Natural killer cell treated with Interleukin-12 subunit alpha and Interleukin-12 subunit beta and Interleukin-15 and Interleukin-18, amount 100 ng/mL, for 72 hours (primary cell): ENCODE results near the gene HECW1. TPM values are rescaled to one million over a fixed set of nuclear protein-coding genes. Genes with fewer than 3 reads are reported as not detected.

Source experiments
- ATAC-seq, 2 donors: fragments of 150-1000 bp; cut with Tn5 transposase in 1 of 2; sonication (Bioruptor Pico), chemical (Tn5 transposase) in 1 of 2; 2 replicates each; pipeline ENCODE4 v1.10.0; 2021
- DNase-seq: peaks from one replicate; pipeline ENCODE4 v3.0.0; 2022; ENCODE audit warnings: low spot score
- H3K27ac Mint-ChIP-seq, 2 donors: 1 replicate in 1 of 2; 2 replicates in 1 of 2; pipeline ENCODE4 v1.8.0; 2022; ENCODE audit warnings: mixed read lengths in 2 of 2, mild to moderate bottlenecking in 1 of 2, moderate library complexity in 1 of 2
- H3K27me3 Mint-ChIP-seq, 2 donors: 1 replicate in 1 of 2; 2 replicates in 1 of 2; pipeline ENCODE4 v1.8.0; 2022; ENCODE audit warnings: mixed read lengths in 2 of 2
- H3K36me3 Mint-ChIP-seq: one replicate; pipeline ENCODE4 v1.8.0; 2022; ENCODE audit warnings: mixed read lengths
- H3K4me1 Mint-ChIP-seq, 2 donors: 1 replicate in 1 of 2; 2 replicates in 1 of 2; pipeline ENCODE4 v1.8.0; 2022; ENCODE audit warnings: low read depth in 2 of 2, mixed read lengths in 2 of 2, mild to moderate bottlenecking in 1 of 2
- H3K4me3 Mint-ChIP-seq: one replicate; pipeline ENCODE4 v1.8.0; 2022; ENCODE audit warnings: mixed read lengths
- H3K9me3 Mint-ChIP-seq: 2 replicates; pipeline ENCODE4 v1.8.0; 2022; ENCODE audit warnings: mixed read lengths
- total RNA-seq, 2 donors: library from RNA; stranded (reverse); gene quantifications; one replicate each; pipeline ENCODE4 v1.2.3, GENCODE V29; 2022

The HECW1 gene
- total RNA-seq, 2 donors from 2014 or later: not detected

DNA sequence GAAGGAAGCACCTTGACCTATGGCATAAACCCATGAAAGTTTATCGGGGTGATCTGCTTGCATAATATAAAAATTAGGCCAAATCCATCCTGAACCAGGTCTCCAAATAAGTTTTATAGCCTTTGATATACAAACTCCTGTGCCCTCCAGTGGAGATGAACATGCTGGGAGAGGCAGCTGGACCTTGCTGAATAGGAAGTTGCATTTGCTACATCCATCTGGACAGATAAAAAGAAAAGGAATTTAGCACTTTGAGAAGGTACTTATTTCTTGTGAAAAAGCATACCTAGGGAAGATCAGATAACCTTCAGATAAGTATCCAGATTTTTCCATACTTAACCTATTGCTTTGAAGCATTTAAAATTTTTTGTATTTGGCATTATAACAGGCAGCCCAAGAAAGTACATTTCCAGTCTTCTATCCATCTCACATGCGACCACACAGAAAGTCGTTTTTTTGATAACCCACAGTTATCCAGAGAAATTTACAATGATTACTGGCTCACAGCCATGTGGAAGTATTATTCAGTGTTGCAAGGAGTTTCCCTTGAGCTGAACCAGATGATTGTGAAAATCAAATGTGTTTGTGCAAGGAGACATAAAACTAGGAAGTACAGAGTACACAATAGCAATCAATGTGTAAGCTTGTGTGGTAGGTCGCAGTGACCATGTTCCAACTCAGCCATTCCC, 346.0 kb downstream of the HECW1 start:
- H3K27me3 Mint-ChIP-seq: peaks cover 11 to 20% of the 10 kb centered on the region in 2 donors
- no peaks in the 10 kb centered on the region for H3K36me3 Mint-ChIP-seq
- H3K4me3 Mint-ChIP-seq: no peak overlapping the region
- no peaks in the 10 kb centered on the region for H3K4me1 Mint-ChIP-seq
- ATAC-seq (no peak), DNase-seq (no peak)
- no peak overlapping the region for H3K27ac Mint-ChIP-seq
- H3K9me3 Mint-ChIP-seq: no peaks in the 10 kb centered on the region

DNA sequence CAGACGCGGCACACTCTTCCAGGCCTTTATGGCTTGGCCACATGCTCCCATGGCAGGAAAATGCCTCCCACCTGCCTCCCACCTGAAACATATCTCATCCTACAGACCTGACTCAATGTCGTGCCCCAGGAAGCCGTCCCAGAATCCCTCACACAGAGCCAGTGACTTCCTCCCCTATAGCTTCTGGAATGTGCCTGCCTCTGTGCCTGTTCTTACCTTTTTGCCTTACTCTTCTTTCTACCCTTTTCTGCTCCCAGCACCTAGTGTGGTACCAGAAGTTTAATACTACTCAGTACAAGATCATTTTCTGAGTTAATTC, 346.5 kb downstream of the HECW1 start:
- DNase-seq (no peak), ATAC-seq (no peak)
- Mint-ChIP-seq H3K36me3 (no peaks in the 10 kb centered on the region), H3K27ac (no peak overlapping the region), H3K27me3 (peaks cover 15 to 24% of the 10 kb centered on the region in 2 donors), H3K9me3 (no peaks in the 10 kb centered on the region), H3K4me1 (no peaks in the 10 kb centered on the region), H3K4me3 (no peak overlapping the region)

DNA sequence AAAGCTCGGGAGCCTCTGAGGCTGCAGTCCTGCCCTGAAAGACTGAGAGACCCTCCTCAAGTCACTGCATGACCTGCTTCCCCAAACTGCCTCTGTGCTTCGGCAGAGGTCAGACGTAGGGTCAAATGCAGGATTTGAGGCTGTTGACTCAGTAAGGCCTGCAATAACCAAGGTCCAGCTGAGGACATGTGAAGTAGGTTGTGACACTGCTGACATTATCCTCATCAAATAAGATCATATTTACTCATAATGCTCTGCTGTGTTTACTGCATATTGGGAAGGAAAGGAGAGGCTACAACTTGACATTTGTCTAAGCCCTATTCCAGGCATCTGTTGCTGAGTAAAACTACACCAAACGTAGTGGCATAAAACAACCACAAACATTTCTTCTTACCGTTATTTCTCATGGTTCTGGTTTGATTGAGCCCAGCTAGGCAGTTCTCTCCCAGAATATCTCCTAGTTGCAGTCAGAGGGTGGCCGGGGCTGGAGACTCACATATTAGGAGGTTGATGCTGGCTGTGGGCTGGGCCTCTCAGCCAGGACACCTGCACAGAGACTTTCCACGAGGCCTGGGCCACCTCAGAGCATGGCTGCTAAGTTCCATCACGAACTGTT, 348.4 kb downstream of the HECW1 start:
- no peak for DNase-seq
- Mint-ChIP-seq H3K4me1 (peaks cover 0 to 6% of the 10 kb centered on the region in 2 donors), H3K36me3 (no peaks in the 10 kb centered on the region), H3K4me3 (no peak overlapping the region), H3K27me3 (peaks cover 20 to 22% of the 10 kb centered on the region in 2 donors), H3K27ac (no peak overlapping the region), H3K9me3 (no peaks in the 10 kb centered on the region)
- peak in 1 of 2 donors; percentile 41 for ATAC-seq

DNA sequence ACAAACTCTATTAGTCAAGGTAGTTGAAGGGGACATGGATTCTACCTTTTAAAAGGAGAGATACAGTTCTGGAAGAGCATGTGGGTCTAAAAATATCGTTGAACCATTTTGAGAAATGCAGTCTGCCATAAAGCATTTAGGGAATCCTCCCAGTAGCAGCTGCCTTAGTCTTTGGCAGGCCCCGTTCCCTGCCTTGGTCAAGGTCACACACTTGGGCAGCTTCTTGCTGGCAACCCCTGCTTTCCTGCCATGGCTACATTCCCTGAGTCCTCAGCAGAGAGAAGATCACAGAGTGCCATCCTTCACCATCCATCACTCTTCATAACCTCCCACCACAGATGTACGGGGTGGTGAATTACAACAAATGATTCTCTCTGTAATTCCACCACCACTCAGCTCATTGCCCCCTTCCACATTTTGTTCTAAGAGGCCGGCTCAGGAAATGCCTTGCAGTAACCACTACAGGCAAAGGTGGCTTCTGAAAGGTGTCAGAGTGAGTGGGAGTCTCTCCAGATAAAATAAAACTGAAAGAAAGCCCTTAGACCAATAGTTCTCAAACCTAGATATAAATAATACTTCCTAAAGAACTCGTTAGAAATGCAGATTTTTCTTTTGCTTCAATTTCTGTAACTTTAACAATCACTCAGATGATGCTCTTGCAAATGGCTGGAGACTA, 349.0 kb downstream of the HECW1 start:
- Mint-ChIP-seq H3K36me3 (no peaks in the 10 kb centered on the region), H3K27me3 (peaks cover 21 to 25% of the 10 kb centered on the region in 2 donors), H3K9me3 (no peaks in the 10 kb centered on the region), H3K4me1 (peaks cover 0 to 6% of the 10 kb centered on the region in 2 donors), H3K4me3 (no peak overlapping the region), H3K27ac (no peak overlapping the region)
- no peak for ATAC-seq
- DNase-seq: no peak

DNA sequence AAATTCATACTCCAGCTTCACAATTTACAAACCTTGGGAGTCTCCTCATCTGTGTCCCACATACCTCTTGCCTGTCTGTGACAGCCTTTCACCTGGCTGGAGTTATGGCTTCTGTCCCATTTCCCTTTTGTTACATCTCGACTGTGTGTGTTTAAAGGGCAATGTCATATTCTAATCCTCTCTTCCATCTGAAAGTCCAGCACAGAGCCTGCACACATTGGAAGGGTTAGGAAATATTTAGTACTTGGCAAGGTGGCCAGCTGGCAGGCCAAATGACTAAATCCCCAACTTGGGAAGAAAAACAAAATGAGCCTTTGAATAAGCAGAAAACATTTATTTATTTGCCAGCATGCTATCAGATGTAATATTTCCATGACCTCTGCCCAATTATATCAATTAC, 350.4 kb downstream of the HECW1 start:
- H3K9me3 Mint-ChIP-seq: no peaks in the 10 kb centered on the region
- no peak overlapping the region for H3K27ac Mint-ChIP-seq
- peaks cover 0 to 6% of the 10 kb centered on the region in 2 donors for H3K4me1 Mint-ChIP-seq
- DNase-seq: no peak
- H3K36me3 Mint-ChIP-seq: no peaks in the 10 kb centered on the region
- no peak overlapping the region for H3K4me3 Mint-ChIP-seq
- peaks cover 21% of the 10 kb centered on the region in 2 donors for H3K27me3 Mint-ChIP-seq
- ATAC-seq: no peak

DNA sequence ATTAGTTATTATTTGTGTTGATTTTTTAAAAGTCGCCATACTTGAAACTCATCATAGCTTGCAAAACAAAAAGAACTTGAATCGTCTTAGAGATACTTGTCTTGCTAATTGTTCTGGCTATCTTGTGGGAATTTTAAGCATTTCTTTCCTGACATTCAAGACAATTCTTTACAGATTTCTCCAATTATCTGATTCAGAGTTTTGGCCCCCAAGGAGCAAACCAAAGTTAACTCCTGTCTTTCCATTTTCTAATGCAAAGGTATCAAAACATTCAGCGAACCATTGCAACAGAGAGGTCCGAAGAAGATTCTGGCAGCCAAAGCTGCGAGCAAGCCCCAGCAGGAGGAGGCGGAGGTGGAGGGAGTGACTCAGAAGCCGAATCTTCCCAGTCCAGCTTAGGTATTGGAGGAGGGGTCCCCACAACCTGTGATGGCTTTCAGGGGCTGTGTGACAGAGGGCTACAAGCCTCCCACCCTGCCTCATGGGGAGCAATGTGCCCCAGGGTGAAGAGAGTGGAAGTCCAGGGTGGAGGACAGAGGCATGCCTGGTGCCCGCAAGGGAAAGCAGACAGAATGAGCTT, 351.0 kb downstream of the HECW1 start:
- peaks cover 19 to 21% of the 10 kb centered on the region in 2 donors for H3K27me3 Mint-ChIP-seq
- H3K4me1 Mint-ChIP-seq: peaks cover 0 to 6% of the 10 kb centered on the region in 2 donors
- H3K36me3 Mint-ChIP-seq: no peaks in the 10 kb centered on the region
- H3K9me3 Mint-ChIP-seq: no peaks in the 10 kb centered on the region
- H3K4me3 Mint-ChIP-seq: no peak overlapping the region
- DNase-seq (no peak), ATAC-seq (no peak)
- no peak overlapping the region for H3K27ac Mint-ChIP-seq

DNA sequence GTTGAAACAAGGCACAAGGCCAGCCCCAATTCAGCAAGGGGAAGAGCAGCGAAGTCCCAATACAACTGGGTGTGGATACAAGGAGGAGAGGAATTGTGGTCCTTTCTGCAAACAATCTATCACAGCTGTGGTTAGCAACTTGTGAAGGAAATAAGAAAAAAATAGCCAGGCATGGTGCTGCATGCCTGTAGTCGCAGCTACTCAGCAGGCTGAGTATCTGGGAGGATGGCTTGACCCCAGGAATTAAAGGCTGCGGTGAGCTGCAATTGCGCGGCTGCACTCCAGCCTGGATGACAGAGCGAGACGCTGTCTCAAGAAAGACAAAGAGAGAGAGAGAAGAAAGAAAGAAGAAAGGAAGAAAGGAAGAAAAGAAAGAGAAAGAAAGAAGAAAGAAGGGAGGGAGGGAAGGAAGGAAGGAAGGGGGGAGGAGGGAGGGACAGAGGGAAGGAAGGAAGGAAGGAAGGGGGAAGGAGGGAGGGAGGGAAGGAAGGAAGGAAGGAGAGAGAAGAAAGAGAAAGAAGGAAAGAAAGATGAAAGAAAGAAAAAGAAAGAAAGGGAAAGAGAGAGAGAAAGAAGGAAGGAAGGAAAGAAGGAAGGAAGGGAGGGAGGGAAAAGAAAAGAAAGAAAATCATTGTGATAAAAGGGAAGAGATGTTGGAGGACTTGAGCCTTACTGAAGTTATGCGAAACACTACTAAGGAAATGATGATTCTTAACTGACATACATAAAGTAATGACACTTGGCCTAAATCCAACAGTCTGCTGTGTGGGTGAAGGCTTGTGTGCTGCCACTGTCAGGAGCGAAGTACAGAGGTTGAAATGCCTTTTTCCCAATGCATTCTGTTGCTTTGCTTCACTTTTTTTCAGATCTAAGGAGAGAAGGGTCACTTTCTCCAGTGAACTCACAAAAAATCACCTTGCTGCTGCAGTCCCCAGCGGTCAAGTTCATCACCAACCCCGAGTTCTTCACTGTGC, 353.4 kb downstream of the HECW1 start:
- peaks cover 0 to 6% of the 10 kb centered on the region in 2 donors for H3K4me1 Mint-ChIP-seq

DNA sequence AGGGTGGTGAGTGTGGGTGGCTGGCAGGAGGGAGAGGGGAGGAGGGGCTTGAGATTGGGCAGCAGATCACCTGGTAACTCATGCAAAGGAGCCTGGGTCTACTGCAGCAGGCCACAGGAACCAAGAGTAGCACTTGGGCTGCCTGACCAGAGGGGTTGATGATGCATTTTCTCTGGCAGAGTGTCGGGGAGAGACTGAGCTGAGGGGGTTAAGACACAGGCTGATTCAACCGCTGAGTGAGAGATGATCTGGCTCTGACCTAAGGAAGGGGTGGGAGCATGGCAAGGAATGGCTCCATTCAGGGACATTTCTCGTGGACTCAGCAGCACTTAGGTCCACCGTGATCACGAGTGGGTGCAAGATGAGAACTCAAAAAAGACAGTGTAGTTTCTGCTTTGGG, 355.0 kb downstream of the HECW1 start:
- ATAC-seq (peak in 1 of 2 donors; percentile 30), DNase-seq (no peak)
- no peak overlapping the region for H3K27ac Mint-ChIP-seq
- peaks cover 0 to 6% of the 10 kb centered on the region in 2 donors for H3K4me1 Mint-ChIP-seq
- no peak overlapping the region for H3K4me3 Mint-ChIP-seq
- no peaks in the 10 kb centered on the region for H3K9me3 Mint-ChIP-seq
- no peaks in the 10 kb centered on the region for H3K36me3 Mint-ChIP-seq
- peaks cover 25 to 35% of the 10 kb centered on the region in 2 donors for H3K27me3 Mint-ChIP-seq

More for the DNA sequence above, 353.4 kb downstream of the HECW1 start:
- Mint-ChIP-seq H3K27ac (no peak overlapping the region), H3K36me3 (no peaks in the 10 kb centered on the region), H3K4me3 (no peak overlapping the region), H3K27me3 (peaks cover 25 to 27% of the 10 kb centered on the region in 2 donors), H3K9me3 (no peaks in the 10 kb centered on the region)
- DNase-seq (no peak), ATAC-seq (no peak)

DNA sequence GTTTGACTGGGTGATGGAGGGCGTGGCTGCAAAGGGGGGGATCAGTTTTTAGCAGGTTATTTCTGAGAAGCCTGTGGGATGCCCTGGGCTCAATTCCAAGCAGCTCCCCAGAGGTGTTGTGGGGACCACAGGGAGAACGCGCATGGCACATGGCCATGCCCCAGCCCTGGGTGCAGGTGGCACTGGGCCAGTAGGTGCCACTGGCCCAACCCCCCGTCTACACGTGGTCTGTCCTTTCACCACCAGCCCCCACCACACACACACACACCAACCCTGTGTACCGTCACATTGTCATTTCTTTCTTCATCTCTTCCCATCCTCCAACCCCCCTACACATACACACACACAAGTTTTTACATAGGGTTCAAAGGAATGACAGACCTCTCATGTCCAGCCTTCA, 355.4 kb downstream of the HECW1 start:
- peaks cover 21 to 31% of the 10 kb centered on the region in 2 donors for H3K27me3 Mint-ChIP-seq

DNA sequence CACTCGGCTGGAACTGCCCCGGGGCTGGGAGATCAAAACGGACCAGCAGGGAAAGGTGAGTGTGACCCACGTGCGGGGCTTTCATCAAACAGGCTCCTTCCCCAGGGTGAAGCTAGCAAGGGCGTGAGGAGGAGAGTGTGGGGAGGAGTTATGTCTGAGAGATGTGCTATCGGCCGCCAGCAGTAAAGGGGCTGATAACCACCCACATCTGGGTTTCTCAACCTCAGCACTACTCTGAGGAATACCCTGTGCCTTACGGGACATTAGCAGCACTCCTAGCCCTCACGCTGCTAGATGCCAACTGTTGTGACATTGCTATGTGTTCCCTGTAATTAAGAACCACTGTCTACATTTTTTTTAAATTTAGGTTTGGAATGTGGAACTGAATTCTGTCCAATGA, 356.6 kb downstream of the HECW1 start:
- H3K27ac Mint-ChIP-seq: no peak overlapping the region
- ATAC-seq: no peak
- H3K4me3 Mint-ChIP-seq: no peak overlapping the region

More for the DNA sequence above, 355.4 kb downstream of the HECW1 start:
- Mint-ChIP-seq H3K4me3 (no peak overlapping the region), H3K4me1 (peaks cover 0 to 6% of the 10 kb centered on the region in 2 donors), H3K36me3 (no peaks in the 10 kb centered on the region), H3K27ac (no peak overlapping the region), H3K9me3 (no peaks in the 10 kb centered on the region)
- DNase-seq (no peak), ATAC-seq (peak in 1 of 2 donors; percentile 37)

DNA sequence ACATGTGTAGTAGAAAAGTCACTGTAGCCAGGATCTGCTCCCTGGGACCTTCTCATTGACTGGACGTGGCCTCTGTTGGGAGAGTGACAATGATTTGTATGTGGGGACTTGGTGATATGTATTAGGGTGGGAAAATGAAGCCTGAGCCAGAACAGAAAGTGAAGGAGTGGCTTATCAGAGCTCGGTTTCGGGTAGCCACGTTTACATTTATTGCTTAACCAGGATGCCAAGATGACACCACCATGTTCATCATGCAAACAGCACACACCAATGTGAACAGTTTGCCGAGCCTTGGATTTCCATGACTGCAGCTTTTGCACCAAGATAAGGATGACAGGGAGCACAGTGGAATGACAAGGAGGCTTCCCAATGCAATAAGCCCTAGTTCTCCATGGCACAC, 357.7 kb downstream of the HECW1 start:
- DNase-seq (no peak), ATAC-seq (no peak)
- H3K9me3 Mint-ChIP-seq: no peaks in the 10 kb centered on the region
- H3K27me3 Mint-ChIP-seq: peaks cover 20% of the 10 kb centered on the region in 2 donors
- H3K36me3 Mint-ChIP-seq: no peaks in the 10 kb centered on the region
- H3K27ac Mint-ChIP-seq: no peak overlapping the region
- H3K4me1 Mint-ChIP-seq: peaks cover 0 to 6% of the 10 kb centered on the region in 2 donors
- no peak overlapping the region for H3K4me3 Mint-ChIP-seq

More for the DNA sequence above, 356.6 kb downstream of the HECW1 start:
- Mint-ChIP-seq H3K9me3 (no peaks in the 10 kb centered on the region), H3K36me3 (no peaks in the 10 kb centered on the region), H3K27me3 (peaks cover 16 to 20% of the 10 kb centered on the region in 2 donors), H3K4me1 (peaks cover 0 to 6% of the 10 kb centered on the region in 2 donors)
- DNase-seq: no peak

DNA sequence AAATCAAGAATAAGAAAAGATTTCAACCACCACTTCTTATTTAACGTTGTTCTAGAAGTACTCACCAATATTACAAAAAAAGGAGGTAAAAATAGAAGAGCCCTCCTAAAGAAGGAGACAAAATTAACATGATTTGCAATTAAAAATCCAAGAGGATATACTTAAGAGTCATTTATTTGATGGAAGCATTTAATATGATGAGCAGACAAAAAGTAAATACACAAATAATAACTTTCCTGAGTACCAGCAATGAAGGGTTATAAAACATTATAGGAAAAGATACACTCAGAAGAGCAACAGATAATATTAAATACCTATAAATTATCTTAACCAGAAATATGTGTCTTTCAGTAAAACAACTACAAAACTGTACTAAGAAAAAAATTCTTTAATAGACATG, 363.5 kb downstream of the HECW1 start:
- peaks cover 0 to 5% of the 10 kb centered on the region in 2 donors for H3K4me1 Mint-ChIP-seq
- no peak overlapping the region for H3K27ac Mint-ChIP-seq
- ATAC-seq: no peak
- no peak for DNase-seq
- no peaks in the 10 kb centered on the region for H3K36me3 Mint-ChIP-seq
- H3K4me3 Mint-ChIP-seq: no peak overlapping the region
- H3K27me3 Mint-ChIP-seq: peaks cover 7 to 8% of the 10 kb centered on the region in 2 donors
- no peaks in the 10 kb centered on the region for H3K9me3 Mint-ChIP-seq

DNA sequence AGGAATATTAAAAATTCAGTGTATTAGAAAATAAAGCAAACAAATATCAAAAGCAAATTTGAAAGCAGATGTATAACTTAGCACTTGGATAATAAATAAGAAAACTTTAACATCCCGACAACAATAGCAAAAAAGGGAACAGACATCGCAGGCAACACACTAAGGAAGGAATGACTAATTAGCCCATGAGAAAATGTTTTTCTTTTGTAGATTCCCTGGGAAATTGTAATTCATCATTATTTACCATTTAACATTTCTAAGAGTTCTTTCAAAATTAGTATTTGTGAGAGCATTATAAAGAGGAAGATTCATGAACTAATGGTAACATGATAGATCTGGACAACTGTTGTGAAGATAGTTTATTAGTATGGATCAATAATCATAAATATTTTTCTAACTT, 364.4 kb downstream of the HECW1 start:
- no peak for DNase-seq
- H3K4me3 Mint-ChIP-seq: no peak overlapping the region
- peaks cover 0 to 5% of the 10 kb centered on the region in 2 donors for H3K4me1 Mint-ChIP-seq
- peaks cover under 1 to 9% of the 10 kb centered on the region in 2 donors for H3K27me3 Mint-ChIP-seq
- no peak overlapping the region for H3K27ac Mint-ChIP-seq
- no peaks in the 10 kb centered on the region for H3K36me3 Mint-ChIP-seq
- no peak for ATAC-seq
- no peaks in the 10 kb centered on the region for H3K9me3 Mint-ChIP-seq
